H1 (cell line): Measurements from ENCODE around the gene TEDC1. TPM values are rescaled to one million over a fixed set of nuclear protein-coding genes. Genes with fewer than 3 reads are reported as not detected.
"Not testable (repeated sequence)": the region's sequence is repeated elsewhere in the genome, so short reads cannot be mapped to it uniquely, and the experiment has no call there.

Source experiments
- CTCF ChIA-PET: fragments of 300-600 bp; sonication (Branson Sonifier 250); formaldehyde crosslinking; loops from one replicate; lab custom pipeline; 2021; ENCODE audit not compliant: partially characterized antibody; lab: Charles Lee
- POLR2A ChIA-PET: fragments of 300-600 bp; sonication (Branson Sonifier 250); formaldehyde crosslinking; loops from one replicate; lab custom pipeline; 2021; ENCODE audit warnings: inconsistent platforms; ENCODE audit not compliant: partially characterized antibody; lab: Charles Lee
- DNase-seq, 2 experiments: peaks; one replicate each; pipeline versions ENCODE4 v3.0.0 to v3.0.0-alpha.2; 2010 to 2022; ENCODE audit warnings: low spot score in 2 of 2, low read depth in 1 of 2, mixed read lengths in 1 of 2
- FAIRE-seq: peaks from 2 replicates; lab custom pipeline; 2011; peaks lifted over from hg19 to GRCh38; lab: Jason Lieb, UNC
- H2AFZ ChIP-seq: 2 replicates; pipeline ENCODE4 v1.8.1; 2012; ENCODE audit warnings: low read length, inconsistent platforms
- H2AK5ac ChIP-seq: 2 replicates; pipeline ENCODE4 v1.6.1; 2013; ENCODE audit warnings: low read depth, low read length
- H2BK120ac ChIP-seq: replicated peaks from 2 replicates; pipeline ENCODE3; 2013; ENCODE audit warnings: low read depth, low read length, inconsistent platforms
- H2BK12ac ChIP-seq: 2 replicates; pipeline ENCODE4 v1.6.1; 2013; ENCODE audit warnings: low read depth, low read length
- H2BK15ac ChIP-seq: 2 replicates; pipeline ENCODE4 v1.6.1; 2013; ENCODE audit warnings: low read length
- H2BK20ac ChIP-seq: 2 replicates; pipeline ENCODE4 v1.6.1; 2013; ENCODE audit warnings: low read length
- H2BK5ac ChIP-seq: 2 replicates; pipeline ENCODE4 v1.6.1; 2013; ENCODE audit warnings: low read depth, low read length
- H3K14ac ChIP-seq: 2 replicates; pipeline ENCODE4 v1.6.1; 2013; ENCODE audit warnings: inconsistent platforms; ENCODE audit not compliant: insufficient read length
- H3K18ac ChIP-seq: 2 replicates; pipeline ENCODE4 v1.6.1; 2013; ENCODE audit warnings: low read length; ENCODE audit errors: extremely low read depth
- H3K23ac ChIP-seq: 2 replicates; pipeline ENCODE4 v1.6.1; 2013; ENCODE audit warnings: inconsistent platforms; ENCODE audit not compliant: insufficient read length
- H3K23me2 ChIP-seq: 2 replicates; pipeline ENCODE4 v1.6.1; 2013; ENCODE audit warnings: low read depth, low read length
- H3K27ac ChIP-seq: 2 replicates; pipeline ENCODE4 v1.6.1; 2011; ENCODE audit warnings: low read depth, low read length, inconsistent platforms
- H3K27me3 ChIP-seq, 4 experiments: replicated peaks in 1 of 4; 1 replicate in 1 of 4; 2 replicates in 3 of 4; pipeline versions ENCODE4 v1.6.1 to v1.8.1; 2011 to 2013; ENCODE audit warnings: low read length in 3 of 4, mild to moderate bottlenecking in 3 of 4, inconsistent platforms in 2 of 4, mixed read lengths in 2 of 4, moderate library complexity in 1 of 4; ENCODE audit not compliant: control insufficient read depth in 3 of 4, insufficient read depth in 3 of 4; ENCODE audit errors: extremely low read depth in 1 of 4
- H3K36me3 ChIP-seq, 4 experiments: 2 replicates each; pipeline versions ENCODE4 v1.6.1 to v1.8.1; 2011 to 2013; ENCODE audit warnings: mild to moderate bottlenecking in 4 of 4, low read length in 3 of 4, moderate library complexity in 2 of 4, control low read depth in 1 of 4, inconsistent platforms in 1 of 4; ENCODE audit not compliant: insufficient read depth in 4 of 4, control insufficient read depth in 2 of 4
- H3K4ac ChIP-seq: replicated peaks from 2 replicates; pipeline ENCODE3; 2013; ENCODE audit warnings: low read length, low read depth, mixed read lengths, inconsistent platforms; ENCODE audit not compliant: insufficient read length
- H3K4me1 ChIP-seq, 4 experiments: replicated peaks in 1 of 4; 1 replicate in 1 of 4; 2 replicates in 3 of 4; pipeline versions ENCODE4 v1.6.1 to v1.8.1; 2011 to 2013; ENCODE audit warnings: low read length in 3 of 4, inconsistent platforms in 2 of 4, mixed read lengths in 1 of 4; ENCODE audit not compliant: insufficient read depth in 4 of 4, control insufficient read depth in 3 of 4
- H3K4me2 ChIP-seq, 2 experiments: 2 replicates each; pipeline versions ENCODE4 v1.6.1 to v1.8.1; 2011 to 2013; ENCODE audit warnings: low read depth in 2 of 2, low read length in 2 of 2, control low read depth in 1 of 2, inconsistent platforms in 1 of 2, mild to moderate bottlenecking in 1 of 2; ENCODE audit not compliant: insufficient read depth in 1 of 2
- H3K4me3 ChIP-seq, 4 experiments: fragments of 200-600, 300-600 bp in 1 of 4; sonication (generic), shearing (Covaris generic), sonication (Bioruptor Twin) in 1 of 4; 2 replicates each; pipeline versions ENCODE4 v1.5.1 to v1.8.1; 2011 to 2016; ENCODE audit warnings: low read length in 4 of 4, low read depth in 3 of 4, control low read depth in 2 of 4, inconsistent platforms in 2 of 4, mild to moderate bottlenecking in 2 of 4, mixed read lengths in 1 of 4, moderate library complexity in 1 of 4; ENCODE audit not compliant: insufficient read depth in 2 of 4; ENCODE audit errors: extremely low read depth in 1 of 4
- H3K56ac ChIP-seq: replicated peaks from 2 replicates; pipeline ENCODE3; 2013; ENCODE audit warnings: low read depth, mild to moderate bottlenecking, mixed read lengths, low read length, inconsistent platforms; ENCODE audit not compliant: insufficient read length
- H3K79me1 ChIP-seq: 2 replicates; pipeline ENCODE4 v1.6.1; 2013; ENCODE audit warnings: low read depth, low read length, control low read depth
- H3K79me2 ChIP-seq, 2 experiments: 2 replicates each; pipeline versions ENCODE4 v1.6.1 to v1.8.1; 2012 to 2013; ENCODE audit warnings: low read length in 2 of 2, mild to moderate bottlenecking in 2 of 2, inconsistent platforms in 1 of 2; ENCODE audit not compliant: insufficient read depth in 2 of 2, control insufficient read depth in 1 of 2
- H3K9ac ChIP-seq, 4 experiments: replicated peaks in 1 of 4; 1 replicate in 1 of 4; 2 replicates in 3 of 4; pipeline versions ENCODE4 v1.6.1 to v1.8.1; 2011 to 2013; ENCODE audit warnings: low read depth in 3 of 4, low read length in 3 of 4, control low read depth in 2 of 4, mild to moderate bottlenecking in 2 of 4, moderate library complexity in 2 of 4, inconsistent platforms in 1 of 4; ENCODE audit errors: extremely low read depth in 1 of 4
- H3K9me3 ChIP-seq, 2 experiments: 2 replicates each; pipeline versions ENCODE4 v1.6.1 to v1.8.1; 2012 to 2013; ENCODE audit warnings: mild to moderate bottlenecking in 2 of 2, moderate library complexity in 2 of 2, control low read depth in 1 of 2, inconsistent platforms in 1 of 2, low read depth in 1 of 2, low read length in 1 of 2, mixed read lengths in 1 of 2; ENCODE audit not compliant: insufficient read depth in 2 of 2
- H4K20me1 ChIP-seq, 2 experiments: replicated peaks in 1 of 2; 2 replicates each; pipeline versions ENCODE3 to v1.8.1; 2011 to 2013; ENCODE audit warnings: inconsistent platforms in 2 of 2, low read length in 2 of 2, mild to moderate bottlenecking in 1 of 2; ENCODE audit not compliant: insufficient read depth in 2 of 2, control insufficient read depth in 1 of 2
- H4K5ac ChIP-seq: 2 replicates; pipeline ENCODE4 v1.6.1; 2013; ENCODE audit warnings: low read length, low read depth, mixed read lengths, inconsistent platforms; ENCODE audit not compliant: insufficient read length
- H4K8ac ChIP-seq: 2 replicates; pipeline ENCODE4 v1.8.0; 2013; ENCODE audit warnings: mild to moderate bottlenecking, moderate library complexity, low read length, inconsistent platforms; ENCODE audit not compliant: insufficient read depth; ENCODE audit errors: extremely low read depth
- H4K91ac ChIP-seq: replicated peaks from 2 replicates; pipeline ENCODE3; 2013; ENCODE audit warnings: low read length, mixed read lengths, inconsistent platforms; ENCODE audit not compliant: insufficient read length
- WGBS, 2 experiments: shearing (Covaris generic) in 1 of 2; methylation state at CpG; one replicate each; pipeline versions ENCODE4 v1.1.6 to v1.1.7; 2013 to 2015; ENCODE audit warnings: low lambda C conversion rate in 2 of 2, mixed read lengths in 2 of 2, inconsistent platforms in 1 of 2, low coverage in 1 of 2, missing lambda C conversion rate in 1 of 2; ENCODE audit not compliant: insufficient replicate concordance in 2 of 2, insufficient coverage in 1 of 2, insufficient read length in 1 of 2; ENCODE audit errors: extremely low coverage in 1 of 2, missing lambda C conversion rate in 1 of 2; 5-methylcytosine and 5-hydroxymethylcytosine counted together
- polyA plus RNA-seq, 7 experiments: library from polyadenylated mRNA; depleted of rRNA in 3 of 7; stranded (reverse) in 5 of 7; unstranded in 2 of 7; fragments of >200 nt in 5 of 7; fragments of 200-250 nt in 2 of 7; gene quantifications; 1 replicate in 5 of 7; 2 replicates in 1 of 7; 4 replicates in 1 of 7; pipeline versions ENCODE4 v1.2.1 to v1.2.3, GENCODE V29; 2011 to 2013; ENCODE audit warnings: missing spikeins in 2 of 7, mixed read lengths in 2 of 7
- total RNA-seq: library from RNA; stranded (reverse); fragmentation: NEBNext Ultra II Directional; extraction: Animal tissue kit (Norgen Biotek cat#: 25700); gene quantifications from 2 replicates; pipeline ENCODE4 v1.2.1, GENCODE V29; 2021

TEDC1 gene
- total and polyA plus RNA-seq, 2 of the 8 experiments (the other 6 are each of a cell fraction or from before 2014, with no cell fraction given), result 5.6 to 14.8 TPM

DNA sequence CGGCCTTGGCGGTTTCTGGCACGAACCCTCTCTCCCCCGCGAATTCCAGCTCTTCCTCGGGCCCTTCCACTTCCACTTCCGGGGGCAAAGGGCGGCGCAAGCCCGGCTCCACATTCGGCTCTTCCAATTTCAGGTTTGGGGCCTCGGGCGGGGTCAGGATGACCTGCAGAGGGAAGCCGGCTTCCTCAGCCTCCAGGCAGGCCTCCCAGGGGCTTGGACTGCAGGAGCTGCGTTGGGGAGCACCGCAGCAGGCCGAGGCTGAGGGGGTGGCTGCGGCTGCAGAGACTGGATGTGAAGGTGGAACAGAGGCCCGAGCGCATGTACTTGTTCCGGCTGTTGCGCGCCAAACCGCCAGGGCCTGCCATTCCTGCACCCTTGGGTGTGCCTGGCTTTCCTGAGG lies 56.0 kb downstream of the TEDC1 start:
- H2AFZ ChIP-seq, H3K9ac ChIP-seq, H2BK12ac ChIP-seq, POLR2A ChIA-PET, H2BK20ac ChIP-seq, CTCF ChIA-PET, H3K36me3 ChIP-seq, H2BK5ac ChIP-seq, H4K91ac ChIP-seq, H4K20me1 ChIP-seq, H3K79me1 ChIP-seq, FAIRE-seq, H3K27ac ChIP-seq, H3K79me2 ChIP-seq, H3K4me2 ChIP-seq, H3K27me3 ChIP-seq, H3K4me3 ChIP-seq, H2BK15ac ChIP-seq, H3K4ac ChIP-seq, H4K5ac ChIP-seq, H3K4me1 ChIP-seq, H3K23me2 ChIP-seq, H2AK5ac ChIP-seq, DNase-seq, H3K18ac ChIP-seq, H3K14ac ChIP-seq, H3K23ac ChIP-seq, H2BK120ac ChIP-seq, H3K56ac ChIP-seq, H4K8ac ChIP-seq: not testable (repeated sequence)
- peaks cover 25 to 76% of the 10 kb centered on the region in 2 experiments for H3K9me3 ChIP-seq
- 78% methylated on average over 6 of the region's 24 CpGs; no CpG with 5 or more reads in 1 of the 2 experiments for WGBS, 2 experiments
